IMR-90 (cell line): ENCODE results near the gene TAF11. TPM values are rescaled to one million over a fixed set of nuclear protein-coding genes. Genes with fewer than 3 reads are reported as not detected.

Experiments used
- ATAC-seq: fragments of 200-7000 bp; cut with Tn5 transposase; 2 replicates; pipeline ENCODE4 v1.9.1; 2020; ENCODE audit warnings: low read depth, mild to moderate bottlenecking, moderate library complexity
- BruUV-seq: library from RNA; stranded (reverse); fragments of 400-500 nt; replicated peaks from 2 replicates; lab custom pipeline; 2021; lab: Mats Ljungman, UMichigan
- CTCF ChIA-PET: fragments of 300-600 bp; formaldehyde crosslinking; extraction: SDS; loops from one replicate; lab custom pipeline; 2021; ENCODE audit warnings: antibody characterized with exemption; lab: Yijun Ruan, JAX
- POLR2A ChIA-PET: fragments of 300-600 bp; sonication (Branson Sonifier 250); formaldehyde crosslinking; loops from one replicate; lab custom pipeline; 2022; ENCODE audit warnings: antibody characterized with exemption; ENCODE audit not compliant: unreplicated experiment; lab: Charles Lee
- DNase-seq: peaks from one replicate; pipeline ENCODE4 v3.0.0; 2013
- H2AFZ ChIP-seq: replicated peaks from 2 replicates; pipeline ENCODE3; 2013; ENCODE audit warnings: low read length, mild to moderate bottlenecking; ENCODE audit not compliant: poor library complexity
- H2AK5ac ChIP-seq: 2 replicates; pipeline ENCODE4 v1.6.1; 2013; ENCODE audit warnings: low read depth, low read length, inconsistent platforms
- H2AK9ac ChIP-seq: replicated peaks from 2 replicates; pipeline ENCODE3; 2013; ENCODE audit warnings: mild to moderate bottlenecking, low read depth, low read length, moderate library complexity; ENCODE audit not compliant: poor library complexity
- H2BK120ac ChIP-seq: 2 replicates; pipeline ENCODE4 v1.6.1; 2013; ENCODE audit warnings: low read depth, low read length, inconsistent platforms
- H2BK15ac ChIP-seq: 3 replicates; pipeline ENCODE4 v1.6.1; 2013; ENCODE audit warnings: low read depth, low read length, inconsistent platforms
- H2BK20ac ChIP-seq: 2 replicates; pipeline ENCODE4 v1.6.1; 2013; ENCODE audit warnings: low read depth, mild to moderate bottlenecking, inconsistent platforms, low read length, moderate library complexity
- H2BK5ac ChIP-seq: 2 replicates; pipeline ENCODE4 v1.6.1; 2013; ENCODE audit warnings: mild to moderate bottlenecking, low read depth, low read length, inconsistent platforms; ENCODE audit not compliant: poor library complexity, severe bottlenecking
- H3K14ac ChIP-seq: replicated peaks from 2 replicates; pipeline ENCODE4 v1.6.1; 2013; ENCODE audit warnings: low read depth, low read length, inconsistent platforms
- H3K18ac ChIP-seq: 2 replicates; pipeline ENCODE4 v1.6.1; 2013; ENCODE audit warnings: low read depth, low read length, control low read depth
- H3K23ac ChIP-seq: 2 replicates; pipeline ENCODE4 v1.6.1; 2013; ENCODE audit warnings: low read depth, low read length, inconsistent platforms
- H3K27ac ChIP-seq: 2 replicates; pipeline ENCODE4 v1.5.1; 2013; ENCODE audit warnings: mild to moderate bottlenecking, control low read depth, low read length; ENCODE audit not compliant: insufficient read depth
- H3K27me3 ChIP-seq: 2 replicates; pipeline ENCODE4 v1.6.1; 2013; ENCODE audit warnings: low read length; ENCODE audit not compliant: control insufficient read depth, insufficient read depth
- H3K36me3 ChIP-seq: 2 replicates; pipeline ENCODE4 v1.6.1; 2013; ENCODE audit warnings: low read length, mixed read lengths; ENCODE audit not compliant: control insufficient read depth, insufficient read depth
- H3K4ac ChIP-seq: 2 replicates; pipeline ENCODE4 v1.6.1; 2013; ENCODE audit warnings: low read depth, low read length, inconsistent platforms
- H3K4me1 ChIP-seq: 2 replicates; pipeline ENCODE4 v1.6.1; 2013; ENCODE audit warnings: low read length, mixed read lengths; ENCODE audit not compliant: control insufficient read depth, insufficient read depth
- H3K4me2 ChIP-seq: 2 replicates; pipeline ENCODE4 v1.6.1; 2013; ENCODE audit warnings: low read depth, mild to moderate bottlenecking, control low read depth, low read length, moderate library complexity
- H3K4me3 ChIP-seq: 2 replicates; pipeline ENCODE4 v1.5.1; 2013; ENCODE audit warnings: low read depth, mild to moderate bottlenecking, control low read depth, low read length, moderate library complexity; ENCODE audit not compliant: insufficient read depth
- H3K56ac ChIP-seq: 2 replicates; pipeline ENCODE4 v1.6.1; 2013; ENCODE audit warnings: low read length, inconsistent platforms; ENCODE audit not compliant: insufficient read depth; ENCODE audit errors: extremely low read depth
- H3K79me1 ChIP-seq, 2 experiments: 2 replicates each; pipeline ENCODE4 v1.6.1; 2013; ENCODE audit warnings: low read length in 2 of 2, inconsistent platforms in 1 of 2, low read depth in 1 of 2
- H3K9ac ChIP-seq: 2 replicates; pipeline ENCODE4 v1.6.1; 2013; ENCODE audit warnings: low read depth, low read length, control low read depth
- H3K9me1 ChIP-seq: 2 replicates; pipeline ENCODE4 v1.6.1; 2013; ENCODE audit warnings: low read length, inconsistent platforms; ENCODE audit not compliant: insufficient read depth
- H3K9me3 ChIP-seq: 2 replicates; pipeline ENCODE4 v1.6.1; 2013; ENCODE audit warnings: low read length; ENCODE audit not compliant: control insufficient read depth, insufficient read depth
- H4K20me1 ChIP-seq: 2 replicates; pipeline ENCODE4 v1.6.1; 2013; ENCODE audit warnings: low read length, inconsistent platforms; ENCODE audit not compliant: insufficient read depth
- H4K5ac ChIP-seq: 2 replicates; pipeline ENCODE4 v1.6.1; 2013; ENCODE audit warnings: mild to moderate bottlenecking, low read depth, low read length, control low read depth
- H4K8ac ChIP-seq, 2 experiments: 2 replicates each; pipeline ENCODE4 v1.6.1; 2013; ENCODE audit warnings: low read depth in 2 of 2, low read length in 2 of 2, control low read depth in 1 of 2, inconsistent platforms in 1 of 2
- H4K91ac ChIP-seq: 2 replicates; pipeline ENCODE4 v1.6.1; 2013; ENCODE audit warnings: low read depth, low read length, inconsistent platforms; ENCODE audit not compliant: insufficient read depth
- BHLHE40 ChIP-seq: fragments of 150-350 bp; IDR thresholded peaks from 2 replicates; pipeline ENCODE4 v1.6.1; 2016; ENCODE audit warnings: mild to moderate bottlenecking, low read depth, low read length
- CEBPB ChIP-seq: IDR thresholded peaks from 2 replicates; pipeline ENCODE4 v1.6.1; 2012; ENCODE audit warnings: low read depth, low read length, improper control_type of control experiment
- CHD1 ChIP-seq: IDR thresholded peaks from 2 replicates; pipeline ENCODE4 v1.6.1; 2012; ENCODE audit warnings: low read depth, low read length, improper control_type of control experiment
- ELK1 ChIP-seq: fragments of 150-350 bp; IDR thresholded peaks from 2 replicates; pipeline ENCODE4 v1.6.1; 2016; ENCODE audit warnings: low read depth, mild to moderate bottlenecking, low read length, moderate library complexity, borderline replicate concordance
- FOS ChIP-seq: fragments of 150-350 bp; IDR thresholded peaks from 2 replicates; pipeline ENCODE4 v1.6.1; 2016; ENCODE audit warnings: low read depth, low read length
- MAFK ChIP-seq: IDR thresholded peaks from 2 replicates; pipeline ENCODE4 v1.6.1; 2012; ENCODE audit warnings: low read depth, low read length, improper control_type of control experiment
- MAZ ChIP-seq: IDR thresholded peaks from 2 replicates; pipeline ENCODE4 v1.6.1; 2012; ENCODE audit warnings: low read depth, mild to moderate bottlenecking, low read length, improper control_type of control experiment, moderate library complexity, borderline replicate concordance
- MXI1 ChIP-seq: IDR thresholded peaks from 2 replicates; pipeline ENCODE4 v1.6.1; 2012; ENCODE audit warnings: low read depth, mild to moderate bottlenecking, low read length, moderate library complexity, borderline replicate concordance
- NFE2L2 ChIP-seq: fragments of 150-350 bp; IDR thresholded peaks from 2 replicates; pipeline ENCODE4 v1.6.1; 2016; ENCODE audit warnings: low read depth, mild to moderate bottlenecking, low read length
- POLR2A ChIP-seq: IDR thresholded peaks from 2 replicates; pipeline ENCODE4 v1.6.1; 2012; ENCODE audit warnings: mild to moderate bottlenecking, low read depth, low read length
- RAD21 ChIP-seq: IDR thresholded peaks from 2 replicates; pipeline ENCODE4 v1.6.1; 2012; ENCODE audit warnings: low read length, improper control_type of control experiment
- RCOR1 ChIP-seq: IDR thresholded peaks from 2 replicates; pipeline ENCODE4 v1.6.1; 2012; ENCODE audit warnings: mild to moderate bottlenecking, low read length, improper control_type of control experiment; ENCODE audit not compliant: insufficient replicate concordance
- RFX5 ChIP-seq: IDR thresholded peaks from 2 replicates; pipeline ENCODE4 v1.8.0; 2012; ENCODE audit warnings: low read depth, mild to moderate bottlenecking, low read length, moderate library complexity
- SMC3 ChIP-seq: fragments of 150-350 bp; IDR thresholded peaks from 2 replicates; pipeline ENCODE4 v1.6.1; 2016; ENCODE audit warnings: low read depth, mild to moderate bottlenecking, antibody characterized with exemption, low read length, moderate library complexity
- WGBS, 2 experiments: methylation state at CpG; one replicate each; pipeline versions ENCODE4 v1.1.5 to v1.1.7; 2013; ENCODE audit warnings: missing lambda C conversion rate in 2 of 2; ENCODE audit not compliant: insufficient read length in 1 of 2; ENCODE audit errors: extremely low coverage in 2 of 2; 5-methylcytosine and 5-hydroxymethylcytosine counted together
- dilution Hi-C: fragments of 300-500 bp; cut with HindIII; formaldehyde crosslinking; loops from one replicate; pipeline ENCODE4 v1.14.3; 2018; ENCODE audit warnings: low sequenced_read_pairs; ENCODE audit not compliant: unreplicated experiment
- in situ Hi-C: fragments of 300-500 bp; cut with MboI; formaldehyde crosslinking; loops from 3 replicates; pipeline ENCODE4 v1.14.3; 2019; ENCODE audit warnings: low sequenced_read_pairs, inconsistent platforms, mixed read lengths
- intact Hi-C: fragments of 100-400 bp; cut with micrococcal nuclease; formaldehyde crosslinking; loops from 2 replicates; pipeline ENCODE4 v1.10.0; 2022
- polyA plus RNA-seq, 3 experiments: library from polyadenylated mRNA; depleted of rRNA; stranded (reverse); fragments of >200 nt; gene quantifications; 2 replicates each; pipeline ENCODE4 v1.2.3, GENCODE V29; 2012; ENCODE audit warnings: low replicate concordance in 1 of 3
- total RNA-seq: library from RNA; depleted of rRNA; stranded (reverse); fragments of >200 nt; gene quantifications from 2 replicates; pipeline ENCODE4 v1.2.3, GENCODE V29; 2012
- TF ChIP-seq, protein P1 (sequence below): conservative IDR thresholded peaks from 2 replicates; pipeline ENCODE4 v1.5.1; 2012; ENCODE audit warnings: mild to moderate bottlenecking, low read depth, low read length, improper control_type of control experiment
- TF ChIP-seq, protein P2 (sequence below): fragments of 150-350 bp; IDR thresholded peaks from 2 replicates; pipeline ENCODE4 v1.6.1; 2017; ENCODE audit warnings: mild to moderate bottlenecking, antibody characterized with exemption, low read length, low read depth

The TAF11 gene
- total and polyA plus RNA-seq, 2 of the 4 experiments (the other 2 are of a cell fraction), result 12.7 to 23.3 TPM

DNA sequence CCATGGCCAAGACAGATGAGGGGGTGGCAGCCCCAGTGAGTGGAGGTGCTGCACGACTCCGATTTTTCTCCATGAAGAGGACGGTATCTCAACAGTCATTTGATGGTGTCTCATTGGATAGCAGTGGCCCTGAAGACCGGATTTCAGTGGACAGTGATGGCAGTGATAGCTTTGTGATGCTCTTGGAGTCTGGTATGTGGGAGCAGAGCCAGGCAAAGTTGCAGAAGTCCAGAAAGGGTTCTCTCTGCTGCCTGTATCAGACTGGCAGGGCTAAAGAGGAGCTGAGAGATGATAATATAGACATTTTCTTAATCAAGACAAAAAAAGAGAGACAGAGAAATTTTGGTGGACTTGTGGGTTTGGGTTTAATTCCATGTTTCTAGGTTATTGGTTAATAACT lies 23.8 kb downstream of the TAF11 start:
- no peak overlapping the region for H3K4ac ChIP-seq
- H3K27ac ChIP-seq, result no peak overlapping the region
- no peaks in the 10 kb centered on the region for H3K79me1 ChIP-seq
- H3K9me1 ChIP-seq, result no peaks in the 10 kb centered on the region; the same call in 1 of the 2 replicates
- H3K4me1 ChIP-seq, result no peaks in the 10 kb centered on the region
- no peak overlapping the region for H3K14ac ChIP-seq
- no peak overlapping the region for H2BK120ac ChIP-seq
- in situ Hi-C loops (no loop called here), intact Hi-C loops (no loop called here), dilution Hi-C loops (no loop called here)
- no peak overlapping the region for H2BK5ac ChIP-seq
- H3K4me3 ChIP-seq, result no peak overlapping the region
- H3K9me3 ChIP-seq, result no peaks in the 10 kb centered on the region
- no peak overlapping the region for H4K8ac ChIP-seq
- H3K9ac ChIP-seq, result no peak overlapping the region
- CTCF ChIA-PET, result no interaction called here
- 76% methylated on average over 4 of the region's 4 CpGs; no CpG with 5 or more reads in 1 of the 2 experiments for WGBS, 2 experiments
- POLR2A ChIA-PET, result no interaction called here
- no peak overlapping the region for H3K56ac ChIP-seq
- H2BK20ac ChIP-seq, result no peak overlapping the region
- no peak overlapping the region for H3K4me2 ChIP-seq
- no peaks in the 10 kb centered on the region for H3K27me3 ChIP-seq
- H4K20me1 ChIP-seq, result no peaks in the 10 kb centered on the region
- ATAC-seq (no peak), DNase-seq (no peak)
- TF ChIP-seq CEBPB (no peak), ELK1 (no peak), POLR2A (no peak), MXI1 (no peak), CHD1 (no peak), RCOR1 (no peak), SMC3 (no peak), BHLHE40 (no peak), RAD21 (no peak), MAZ (no peak), MAFK (no peak), RFX5 (no peak), FOS (no peak), NFE2L2 (no peak)
- TF ChIP-seq, protein P1, sequence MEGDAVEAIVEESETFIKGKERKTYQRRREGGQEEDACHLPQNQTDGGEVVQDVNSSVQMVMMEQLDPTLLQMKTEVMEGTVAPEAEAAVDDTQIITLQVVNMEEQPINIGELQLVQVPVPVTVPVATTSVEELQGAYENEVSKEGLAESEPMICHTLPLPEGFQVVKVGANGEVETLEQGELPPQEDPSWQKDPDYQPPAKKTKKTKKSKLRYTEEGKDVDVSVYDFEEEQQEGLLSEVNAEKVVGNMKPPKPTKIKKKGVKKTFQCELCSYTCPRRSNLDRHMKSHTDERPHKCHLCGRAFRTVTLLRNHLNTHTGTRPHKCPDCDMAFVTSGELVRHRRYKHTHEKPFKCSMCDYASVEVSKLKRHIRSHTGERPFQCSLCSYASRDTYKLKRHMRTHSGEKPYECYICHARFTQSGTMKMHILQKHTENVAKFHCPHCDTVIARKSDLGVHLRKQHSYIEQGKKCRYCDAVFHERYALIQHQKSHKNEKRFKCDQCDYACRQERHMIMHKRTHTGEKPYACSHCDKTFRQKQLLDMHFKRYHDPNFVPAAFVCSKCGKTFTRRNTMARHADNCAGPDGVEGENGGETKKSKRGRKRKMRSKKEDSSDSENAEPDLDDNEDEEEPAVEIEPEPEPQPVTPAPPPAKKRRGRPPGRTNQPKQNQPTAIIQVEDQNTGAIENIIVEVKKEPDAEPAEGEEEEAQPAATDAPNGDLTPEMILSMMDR, result no peak
- TF ChIP-seq, protein P2, sequence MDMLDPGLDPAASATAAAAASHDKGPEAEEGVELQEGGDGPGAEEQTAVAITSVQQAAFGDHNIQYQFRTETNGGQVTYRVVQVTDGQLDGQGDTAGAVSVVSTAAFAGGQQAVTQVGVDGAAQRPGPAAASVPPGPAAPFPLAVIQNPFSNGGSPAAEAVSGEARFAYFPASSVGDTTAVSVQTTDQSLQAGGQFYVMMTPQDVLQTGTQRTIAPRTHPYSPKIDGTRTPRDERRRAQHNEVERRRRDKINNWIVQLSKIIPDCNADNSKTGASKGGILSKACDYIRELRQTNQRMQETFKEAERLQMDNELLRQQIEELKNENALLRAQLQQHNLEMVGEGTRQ, result no peak
- no peak overlapping the region for H4K5ac ChIP-seq
- no peak overlapping the region for H3K23ac ChIP-seq
- no peak overlapping the region for H2AK5ac ChIP-seq
- no peak overlapping the region for H4K91ac ChIP-seq
- no peak overlapping the region for H2AFZ ChIP-seq
- no peak overlapping the region for H2AK9ac ChIP-seq
- H3K36me3 ChIP-seq, result peaks cover 10% of the 10 kb centered on the region
- H2BK15ac ChIP-seq, result no peak overlapping the region
- H3K18ac ChIP-seq, result no peak overlapping the region
- no TSS peak for BruUV-seq
